NT2/D1 (cell line): ENCODE measurements around the gene BCL3.

Experiments
- SUZ12 ChIP-seq: IDR thresholded peaks from 2 replicates; pipeline ENCODE4 v1.6.1; 2011; ENCODE audit not compliant: insufficient read length, insufficient read depth; ENCODE audit errors: extremely low read depth
- YY1 ChIP-seq: IDR thresholded peaks from 2 replicates; pipeline ENCODE4 v1.6.1; 2011; ENCODE audit not compliant: insufficient read length, insufficient read depth
- ZNF274 ChIP-seq: IDR thresholded peaks from 2 replicates; pipeline ENCODE4 v1.6.1; 2011; ENCODE audit warnings: mild to moderate bottlenecking, low read depth, low read length

GRCh38 chr19:44775676-44776240, 27.2 kb downstream of the BCL3 start:
- TF ChIP-seq SUZ12 (no peak), ZNF274 (no peak), YY1 (no peak)
